Ishikawa (cell line): Measurements from ENCODE around the gene MARF1.

Source experiments
- CEBPB ChIP-seq: IDR thresholded peaks from 2 replicates; pipeline ENCODE4 v1.6.1; 2012
- CREB1 ChIP-seq: IDR thresholded peaks from 2 replicates; pipeline ENCODE4 v1.6.1; 2012; ENCODE audit warnings: low read depth
- EGR1 ChIP-seq: IDR thresholded peaks from 2 replicates; pipeline ENCODE4 v1.6.1; 2012
- EP300 ChIP-seq: IDR thresholded peaks from 2 replicates; pipeline ENCODE4 v1.6.1; 2012; ENCODE audit warnings: borderline replicate concordance
- FOXM1 ChIP-seq: IDR thresholded peaks from 2 replicates; pipeline ENCODE4 v1.6.1; 2012; ENCODE audit warnings: low read depth, borderline replicate concordance
- NFIC ChIP-seq: IDR thresholded peaks from 2 replicates; pipeline ENCODE4 v1.6.1; 2012
- RAD21 ChIP-seq: IDR thresholded peaks from 2 replicates; pipeline ENCODE4 v1.6.1; 2012; ENCODE audit warnings: low read depth
- TAF1 ChIP-seq: IDR thresholded peaks from 2 replicates; pipeline ENCODE4 v1.6.1; 2012; ENCODE audit warnings: low read depth, mild to moderate bottlenecking
- TCF12 ChIP-seq: IDR thresholded peaks from 2 replicates; pipeline ENCODE4 v1.6.1; 2012; ENCODE audit warnings: low read depth
- TEAD4 ChIP-seq: IDR thresholded peaks from 2 replicates; pipeline ENCODE4 v1.6.1; 2012
- YY1 ChIP-seq: IDR thresholded peaks from 2 replicates; pipeline ENCODE4 v1.6.1; 2012; ENCODE audit warnings: low read depth
- ZBTB7A ChIP-seq: IDR thresholded peaks from 2 replicates; pipeline ENCODE4 v1.6.1; 2012; ENCODE audit warnings: low read depth
- TF ChIP-seq, protein P1 (sequence below): IDR thresholded peaks from 2 replicates; pipeline ENCODE4 v1.6.1; 2012
- TF ChIP-seq, protein P2 (sequence below): IDR thresholded peaks from 2 replicates; pipeline ENCODE4 v1.6.1; 2012; ENCODE audit warnings: low read depth, mild to moderate bottlenecking
- TF ChIP-seq, protein P3 (sequence below): IDR thresholded peaks from 2 replicates; pipeline ENCODE4 v1.6.1; 2012

MARF1 gene

DNA sequence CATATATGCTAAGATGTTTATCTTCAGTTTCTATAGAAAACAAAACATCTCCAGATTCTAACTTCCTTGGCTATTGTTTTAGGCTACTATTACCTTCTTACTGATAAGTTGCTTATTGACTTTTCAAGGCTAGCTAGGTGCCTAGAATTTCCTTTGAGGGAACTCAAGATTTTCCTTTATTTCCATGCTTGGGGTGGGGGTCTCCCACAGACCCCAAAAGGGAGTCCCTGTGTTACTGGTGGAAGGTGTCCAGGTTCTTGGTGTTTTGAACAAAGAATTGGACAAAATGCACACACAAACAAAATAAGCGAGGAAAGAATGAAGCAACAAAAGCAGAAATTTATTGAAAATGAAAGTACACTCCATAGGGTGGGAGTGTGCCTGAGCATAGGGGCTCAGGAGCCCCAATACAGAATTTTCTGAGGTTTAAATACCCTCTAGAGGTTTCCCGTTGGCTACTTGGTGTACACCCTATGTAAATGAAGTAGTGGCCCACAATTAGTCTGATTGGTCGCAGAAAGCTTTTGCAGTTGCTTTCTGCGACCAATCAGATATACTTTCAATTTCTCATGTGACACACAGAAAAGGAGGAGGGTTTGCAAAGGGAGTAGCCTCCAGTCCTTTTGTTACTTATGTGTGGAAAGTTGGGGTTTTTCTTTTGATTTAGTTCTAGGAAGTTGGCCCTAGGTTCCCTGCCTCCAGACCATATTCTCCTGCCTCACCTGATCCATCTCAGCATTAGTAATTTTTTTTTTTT, 67.5 kb downstream of the MARF1 start:
- TF ChIP-seq CEBPB (no peak), TAF1 (no peak), EGR1 (no peak), YY1 (no peak), RAD21 (no peak), FOXM1 (no peak), ZBTB7A (no peak)
- TF ChIP-seq, protein P1, sequence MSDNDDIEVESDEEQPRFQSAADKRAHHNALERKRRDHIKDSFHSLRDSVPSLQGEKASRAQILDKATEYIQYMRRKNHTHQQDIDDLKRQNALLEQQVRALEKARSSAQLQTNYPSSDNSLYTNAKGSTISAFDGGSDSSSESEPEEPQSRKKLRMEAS = no peak
- TF ChIP-seq, protein P2, sequence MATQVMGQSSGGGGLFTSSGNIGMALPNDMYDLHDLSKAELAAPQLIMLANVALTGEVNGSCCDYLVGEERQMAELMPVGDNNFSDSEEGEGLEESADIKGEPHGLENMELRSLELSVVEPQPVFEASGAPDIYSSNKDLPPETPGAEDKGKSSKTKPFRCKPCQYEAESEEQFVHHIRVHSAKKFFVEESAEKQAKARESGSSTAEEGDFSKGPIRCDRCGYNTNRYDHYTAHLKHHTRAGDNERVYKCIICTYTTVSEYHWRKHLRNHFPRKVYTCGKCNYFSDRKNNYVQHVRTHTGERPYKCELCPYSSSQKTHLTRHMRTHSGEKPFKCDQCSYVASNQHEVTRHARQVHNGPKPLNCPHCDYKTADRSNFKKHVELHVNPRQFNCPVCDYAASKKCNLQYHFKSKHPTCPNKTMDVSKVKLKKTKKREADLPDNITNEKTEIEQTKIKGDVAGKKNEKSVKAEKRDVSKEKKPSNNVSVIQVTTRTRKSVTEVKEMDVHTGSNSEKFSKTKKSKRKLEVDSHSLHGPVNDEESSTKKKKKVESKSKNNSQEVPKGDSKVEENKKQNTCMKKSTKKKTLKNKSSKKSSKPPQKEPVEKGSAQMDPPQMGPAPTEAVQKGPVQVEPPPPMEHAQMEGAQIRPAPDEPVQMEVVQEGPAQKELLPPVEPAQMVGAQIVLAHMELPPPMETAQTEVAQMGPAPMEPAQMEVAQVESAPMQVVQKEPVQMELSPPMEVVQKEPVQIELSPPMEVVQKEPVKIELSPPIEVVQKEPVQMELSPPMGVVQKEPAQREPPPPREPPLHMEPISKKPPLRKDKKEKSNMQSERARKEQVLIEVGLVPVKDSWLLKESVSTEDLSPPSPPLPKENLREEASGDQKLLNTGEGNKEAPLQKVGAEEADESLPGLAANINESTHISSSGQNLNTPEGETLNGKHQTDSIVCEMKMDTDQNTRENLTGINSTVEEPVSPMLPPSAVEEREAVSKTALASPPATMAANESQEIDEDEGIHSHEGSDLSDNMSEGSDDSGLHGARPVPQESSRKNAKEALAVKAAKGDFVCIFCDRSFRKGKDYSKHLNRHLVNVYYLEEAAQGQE = no peak
- TF ChIP-seq, protein P3, sequence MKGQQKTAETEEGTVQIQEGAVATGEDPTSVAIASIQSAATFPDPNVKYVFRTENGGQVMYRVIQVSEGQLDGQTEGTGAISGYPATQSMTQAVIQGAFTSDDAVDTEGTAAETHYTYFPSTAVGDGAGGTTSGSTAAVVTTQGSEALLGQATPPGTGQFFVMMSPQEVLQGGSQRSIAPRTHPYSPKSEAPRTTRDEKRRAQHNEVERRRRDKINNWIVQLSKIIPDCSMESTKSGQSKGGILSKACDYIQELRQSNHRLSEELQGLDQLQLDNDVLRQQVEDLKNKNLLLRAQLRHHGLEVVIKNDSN = no peak

DNA sequence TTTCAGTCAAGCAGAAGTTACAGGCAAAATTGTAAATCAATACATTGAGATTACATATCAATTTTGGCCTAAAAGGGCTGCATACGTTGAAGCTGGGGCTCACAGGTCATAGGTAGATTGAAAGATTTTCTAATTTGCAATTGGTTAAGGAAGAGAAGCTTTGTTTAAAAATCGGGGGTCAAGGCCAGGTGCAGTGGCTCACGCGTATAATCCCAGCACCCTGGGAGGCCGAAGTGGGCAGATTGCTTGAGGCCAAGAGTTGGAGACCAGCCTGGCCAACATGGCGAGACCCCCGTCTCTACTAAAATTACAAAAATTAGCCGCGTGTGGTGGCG, 68.4 kb downstream of the MARF1 start:
- TF ChIP-seq FOXM1 (no peak), EP300 (no peak), CEBPB (no peak), NFIC (no peak), TAF1 (no peak), RAD21 (no peak), ZBTB7A (no peak), TEAD4 (no peak), TCF12 (no peak), YY1 (no peak), EGR1 (no peak), CREB1 (no peak)
- TF ChIP-seq, protein P3 = no peak
- TF ChIP-seq, protein P1 = no peak
- TF ChIP-seq, protein P2 = no peak

DNA sequence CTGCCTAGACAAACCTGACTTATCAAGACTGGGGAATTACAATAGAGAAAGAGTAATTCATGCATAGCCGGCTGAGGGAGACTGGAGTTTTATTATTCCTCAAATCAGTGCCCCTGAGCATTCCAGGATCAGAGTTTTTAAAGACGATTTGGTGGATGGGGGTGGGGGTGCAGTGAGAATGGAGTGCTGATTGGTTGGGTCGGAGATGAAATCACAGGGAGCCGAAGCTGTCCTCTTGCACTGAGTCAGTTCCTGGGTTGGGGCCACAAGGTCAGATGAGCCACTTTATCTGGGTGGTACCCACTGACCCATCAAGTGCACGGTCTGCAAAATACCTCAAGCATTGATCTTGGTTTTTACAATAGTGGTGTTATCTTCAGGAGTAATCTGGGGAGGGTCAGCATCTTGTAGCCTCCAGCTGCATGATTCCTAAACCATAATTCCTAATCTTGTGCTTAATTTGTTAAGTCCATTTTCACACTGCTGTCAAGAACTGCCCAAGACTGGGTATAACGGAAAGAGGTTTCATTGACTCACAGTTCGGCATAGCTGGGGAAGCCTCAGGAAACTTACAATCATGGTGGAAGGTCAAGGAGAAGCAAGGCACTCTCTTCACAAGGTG, 69.6 kb downstream of the MARF1 start:
- no peak for TF ChIP-seq TAF1
- no peak for TF ChIP-seq FOXM1
- TF ChIP-seq, protein P3 = no peak
- no peak for TF ChIP-seq EGR1
- TF ChIP-seq NFIC = no peak
- TF ChIP-seq, protein P2 = no peak
- no peak for TF ChIP-seq TEAD4
- TF ChIP-seq RAD21 = no peak
- TF ChIP-seq EP300 = no peak
- TF ChIP-seq CEBPB = no peak
- TF ChIP-seq, protein P1 = no peak
- TF ChIP-seq TCF12 = no peak
- no peak for TF ChIP-seq YY1
- no peak for TF ChIP-seq CREB1
- TF ChIP-seq ZBTB7A = no peak
